SW480 (cell line): ENCODE results near the gene SNAP47.
A peak's percentile ranks its signal among the peaks of the same experiment; 100 is the strongest.
"Not testable (repeated sequence)": the region's sequence is repeated elsewhere in the genome, so short reads cannot be mapped to it uniquely, and the experiment has no call there.

Experiments
- DNase-seq: peaks from one replicate; pipeline ENCODE4 v3.0.0-alpha.2; 2016; ENCODE audit warnings: low spot score

Gene SNAP47, protein sequence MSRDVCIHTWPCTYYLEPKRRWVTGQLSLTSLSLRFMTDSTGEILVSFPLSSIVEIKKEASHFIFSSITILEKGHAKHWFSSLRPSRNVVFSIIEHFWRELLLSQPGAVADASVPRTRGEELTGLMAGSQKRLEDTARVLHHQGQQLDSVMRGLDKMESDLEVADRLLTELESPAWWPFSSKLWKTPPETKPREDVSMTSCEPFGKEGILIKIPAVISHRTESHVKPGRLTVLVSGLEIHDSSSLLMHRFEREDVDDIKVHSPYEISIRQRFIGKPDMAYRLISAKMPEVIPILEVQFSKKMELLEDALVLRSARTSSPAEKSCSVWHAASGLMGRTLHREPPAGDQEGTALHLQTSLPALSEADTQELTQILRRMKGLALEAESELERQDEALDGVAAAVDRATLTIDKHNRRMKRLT

DNA sequence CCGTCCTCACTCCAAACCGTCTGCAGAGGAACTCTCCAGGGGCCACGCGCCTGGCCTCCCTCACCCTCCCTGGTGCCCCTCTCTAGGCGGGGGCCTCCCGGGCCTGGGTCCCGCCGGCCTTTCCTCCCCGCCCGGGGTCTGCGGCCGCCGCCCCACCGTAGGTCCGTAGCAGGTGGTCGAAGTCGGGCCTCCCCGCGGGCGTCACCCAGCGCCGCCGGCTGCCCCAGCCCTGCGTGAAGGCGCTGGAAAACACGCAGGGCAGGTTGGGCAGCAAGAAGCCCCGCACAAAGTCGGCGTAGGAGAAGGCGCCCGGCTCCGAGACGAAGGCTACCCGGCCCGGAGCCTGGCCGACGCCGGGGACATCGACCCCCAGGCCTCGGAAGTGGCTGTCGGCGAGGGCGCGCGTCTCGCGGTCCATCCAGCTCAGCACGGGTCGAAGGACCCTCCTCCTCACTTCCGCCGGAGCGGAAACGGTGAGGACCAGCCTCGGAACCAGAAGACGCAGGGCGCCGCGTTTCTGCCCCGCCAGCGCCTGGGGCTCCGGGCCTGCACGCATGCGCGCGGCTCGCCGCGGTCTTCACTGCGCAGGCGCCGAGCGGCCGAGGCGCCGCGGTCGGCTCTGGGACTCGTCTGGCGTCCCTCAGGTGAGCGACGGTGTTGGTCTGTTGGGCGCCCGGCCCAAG, at the start of gene SNAP47, which contains the start of gene JMJD4:
TSS of gene SNAP47 (plus strand) at position 580 of the 683 bp plus-strand sequence. CDS start 12,302 bp downstream, outside the sequence.
TSS of gene JMJD4 (minus strand) at position 447 of the 683 bp plus-strand sequence. CDS start at position 418, 29 bp downstream.
- DNase-seq: peak; percentile 85

DNA sequence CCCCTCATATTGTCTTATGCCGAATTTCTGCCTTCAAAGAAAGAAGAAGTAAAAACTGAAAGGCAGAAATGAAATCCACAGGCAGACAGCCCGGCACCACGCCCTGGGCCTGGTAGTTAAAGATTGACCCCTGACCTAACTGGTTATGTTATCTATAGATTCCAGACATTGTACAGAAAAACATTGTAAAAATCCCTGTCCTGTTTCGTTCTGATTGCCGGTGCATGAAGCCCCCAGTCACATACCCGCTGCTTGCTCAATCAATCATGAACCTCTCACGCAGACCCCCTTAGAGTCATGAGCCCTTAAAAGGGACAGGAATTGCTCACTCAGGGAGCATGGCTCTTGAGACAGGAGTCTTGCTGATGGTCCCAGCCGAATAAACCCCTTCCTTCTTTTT, 49.4 kb upstream of the SNAP47 start:
- DNase-seq: no peak

DNA sequence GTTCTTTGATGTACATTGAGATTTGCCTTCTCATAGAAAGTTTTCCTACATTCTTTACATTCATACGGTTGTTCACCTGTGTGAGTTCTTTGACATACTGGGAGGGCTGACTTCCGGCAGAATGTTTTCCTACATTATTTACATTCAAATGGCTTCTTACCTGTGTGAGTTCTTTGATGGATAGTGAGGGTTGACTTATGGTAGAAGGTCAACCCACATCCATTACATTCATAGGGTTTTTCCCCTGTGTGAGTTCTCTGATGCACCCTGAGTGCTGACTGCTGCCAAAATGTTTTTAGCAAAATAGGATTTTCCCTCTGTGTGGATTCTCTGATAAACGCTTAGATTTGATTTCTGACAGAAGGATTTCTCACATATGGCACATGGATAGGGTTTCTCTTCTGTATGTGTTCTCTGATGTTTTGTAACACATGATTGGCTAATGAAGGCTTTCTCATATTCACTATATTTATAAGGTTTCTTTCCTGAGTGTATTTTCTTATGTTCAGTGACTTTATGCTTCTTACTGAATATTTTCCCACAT, 37.8 kb upstream of the SNAP47 start:
- no peak for DNase-seq

DNA sequence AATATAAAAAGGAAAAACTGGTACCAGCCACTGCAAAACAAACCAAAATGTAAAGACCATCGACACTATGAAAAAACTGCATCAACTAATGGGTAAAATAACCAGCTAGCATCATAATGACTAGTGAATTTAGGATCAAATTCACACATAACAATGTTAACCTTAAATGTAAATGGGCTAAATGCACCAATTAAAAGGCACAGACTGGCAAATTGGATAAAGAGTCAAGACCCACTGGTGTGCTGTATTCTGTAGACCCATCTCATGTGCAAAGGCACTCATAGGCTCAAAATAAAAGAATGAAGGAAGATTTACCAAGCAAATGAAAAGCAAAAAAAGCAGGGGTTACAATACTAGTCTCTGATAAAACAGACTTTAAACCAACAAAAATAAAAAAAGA, 33.6 kb upstream of the SNAP47 start:
- not testable (repeated sequence) for DNase-seq

DNA sequence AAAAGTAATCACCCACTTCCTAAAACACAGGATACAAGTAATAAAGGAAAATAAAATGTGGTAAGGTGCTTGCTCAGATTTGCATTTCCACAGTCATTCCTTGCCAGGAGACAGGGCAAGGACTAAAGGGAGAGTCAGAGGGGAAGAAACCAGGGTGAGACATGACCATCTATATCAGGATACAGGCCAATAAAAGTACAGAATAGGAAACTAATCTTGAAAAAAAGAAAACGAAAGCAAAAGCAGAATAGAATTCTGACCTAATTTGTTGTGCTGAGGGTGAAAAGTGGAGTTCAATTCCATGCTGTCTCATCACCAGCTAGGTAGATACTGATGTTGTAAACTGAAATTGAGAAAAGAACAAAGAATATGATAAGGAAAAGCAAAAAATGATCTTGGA, 27.4 kb upstream of the SNAP47 start:
- no peak for DNase-seq

DNA sequence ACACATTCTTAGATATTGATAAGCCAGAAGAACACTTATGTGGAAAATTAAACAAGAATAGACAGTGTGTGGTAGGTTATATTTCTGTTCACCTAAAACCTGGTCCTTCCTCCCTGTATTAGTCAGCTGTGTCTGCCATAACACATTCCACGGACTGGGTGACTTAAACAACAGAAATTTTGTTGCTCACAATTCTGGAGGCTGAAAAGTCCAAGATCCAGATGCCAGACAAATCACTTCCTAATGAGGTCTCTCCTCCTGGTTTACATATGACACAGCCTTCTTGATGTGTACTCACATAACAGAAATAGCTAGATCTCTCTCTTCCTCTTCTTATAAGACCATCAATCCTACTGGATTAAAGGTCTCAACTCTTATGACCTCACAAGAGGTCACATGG, 25.8 kb upstream of the SNAP47 start:
- DNase-seq: no peak

DNA sequence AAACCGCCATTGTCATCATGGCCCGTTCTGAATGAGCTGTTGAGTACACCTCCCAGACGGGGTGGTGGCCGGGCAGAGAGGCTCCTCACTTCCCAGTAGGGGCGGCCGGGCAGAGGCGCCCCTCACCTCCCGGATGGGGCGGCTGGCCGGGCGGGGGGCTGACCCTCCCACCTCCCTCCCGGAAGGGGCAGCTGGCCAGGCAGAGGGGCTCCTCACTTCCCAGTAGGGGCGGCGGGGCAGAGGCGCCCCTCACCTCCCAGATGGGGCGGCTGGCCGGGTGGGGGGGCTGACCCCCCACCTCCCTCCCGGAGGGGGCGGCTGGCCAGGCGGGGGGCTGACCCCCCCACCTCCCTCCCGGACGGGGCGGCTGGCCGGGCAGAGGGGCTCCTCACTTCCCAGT, 24.8 kb upstream of the SNAP47 start:
- DNase-seq: not testable (repeated sequence)

DNA sequence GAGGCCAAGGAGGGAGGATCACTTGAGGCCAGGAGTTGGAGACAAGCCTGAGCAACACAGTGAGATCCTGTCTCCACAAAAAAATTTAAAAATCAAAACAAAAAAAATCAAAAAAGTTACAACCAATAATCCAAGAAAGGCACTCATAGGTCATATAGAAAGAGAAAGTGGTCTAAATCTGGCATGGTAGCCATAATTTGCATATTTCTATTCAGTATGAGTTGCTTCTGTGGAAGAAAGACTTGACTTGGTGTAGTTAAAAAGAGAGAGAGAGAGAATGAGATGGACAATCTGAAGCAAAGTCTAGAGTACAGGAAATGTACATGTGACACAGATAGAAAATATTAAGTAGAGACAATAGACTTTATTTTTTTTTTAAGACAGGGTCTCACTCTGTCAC, 22.6 kb upstream of the SNAP47 start:
- no peak for DNase-seq

DNA sequence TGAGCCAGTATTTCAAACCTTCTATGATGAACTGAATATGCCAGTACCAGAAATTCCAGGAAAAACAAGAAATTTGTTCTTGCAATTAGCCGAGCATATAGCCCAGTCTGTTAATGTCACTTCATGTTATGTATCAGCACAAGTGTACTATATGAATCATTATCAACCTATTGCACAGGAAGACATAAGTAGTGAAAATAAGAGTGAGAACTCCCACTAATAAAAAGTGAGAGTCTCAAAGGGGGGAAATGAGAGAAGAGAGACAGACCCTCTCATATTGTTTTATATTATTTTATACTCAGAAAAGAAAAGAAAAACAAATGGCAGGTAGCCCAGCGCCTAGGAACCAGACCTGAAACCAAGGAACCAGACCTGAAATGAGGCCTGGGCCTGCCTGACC, 16.3 kb upstream of the SNAP47 start:
- DNase-seq: no peak

DNA sequence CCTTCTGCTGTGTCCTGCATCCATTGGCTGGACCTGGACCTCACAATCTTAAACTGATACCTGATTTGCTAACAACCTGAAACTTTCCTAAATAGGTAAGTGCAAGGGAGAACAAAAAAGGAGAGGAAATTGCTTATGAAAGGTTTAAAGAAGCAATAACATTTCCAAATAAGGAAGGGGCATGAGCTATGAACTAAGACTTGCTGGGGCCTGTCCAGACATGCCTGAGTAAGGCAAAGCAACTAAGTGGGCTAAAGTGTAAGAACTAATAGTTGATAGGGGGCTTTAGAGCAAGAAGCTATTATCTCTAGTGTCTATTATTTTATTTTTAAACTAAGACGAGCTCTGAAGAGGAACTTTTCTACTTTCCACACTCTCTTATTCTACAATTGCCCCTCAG, 11.8 kb upstream of the SNAP47 start:
- no peak for DNase-seq

DNA sequence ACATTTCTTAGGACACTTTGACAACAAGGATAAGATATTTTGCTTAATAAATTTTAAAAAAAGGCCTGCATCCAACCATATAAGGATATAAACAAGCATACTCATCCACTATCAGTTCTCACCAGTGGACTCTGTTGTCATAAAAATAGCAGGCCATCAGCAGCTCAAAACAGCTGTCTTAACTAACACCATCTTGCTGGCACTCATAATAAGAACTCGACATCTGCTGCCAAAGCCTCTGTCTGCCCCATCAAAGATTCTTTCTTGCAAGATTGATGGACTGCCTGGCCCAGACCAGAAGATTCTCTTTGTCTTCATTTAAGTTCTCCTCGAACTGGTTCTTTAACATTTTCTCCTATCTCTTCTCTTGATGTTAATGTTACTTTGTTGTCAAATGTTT, 10.2 kb upstream of the SNAP47 start:
- no peak for DNase-seq

DNA sequence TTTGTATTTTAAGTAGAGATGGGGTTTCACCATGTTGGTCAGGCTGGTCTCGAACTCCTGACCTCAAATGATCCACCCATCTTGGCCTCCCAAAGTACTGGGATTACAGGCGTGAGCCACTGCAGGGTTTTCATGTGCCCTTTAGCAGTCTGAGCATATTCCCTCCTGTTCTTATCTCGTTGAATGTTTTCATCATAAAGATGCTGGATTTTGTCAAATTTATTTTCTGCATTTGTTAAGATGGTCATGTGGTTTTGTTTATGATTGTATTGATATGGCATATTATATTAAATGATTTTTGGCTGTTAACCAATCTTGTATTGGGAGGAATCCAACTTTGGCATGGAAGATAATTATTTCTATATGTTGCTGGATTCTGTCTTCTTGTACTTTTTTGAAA, 8.9 kb upstream of the SNAP47 start:
- DNase-seq: no peak

DNA sequence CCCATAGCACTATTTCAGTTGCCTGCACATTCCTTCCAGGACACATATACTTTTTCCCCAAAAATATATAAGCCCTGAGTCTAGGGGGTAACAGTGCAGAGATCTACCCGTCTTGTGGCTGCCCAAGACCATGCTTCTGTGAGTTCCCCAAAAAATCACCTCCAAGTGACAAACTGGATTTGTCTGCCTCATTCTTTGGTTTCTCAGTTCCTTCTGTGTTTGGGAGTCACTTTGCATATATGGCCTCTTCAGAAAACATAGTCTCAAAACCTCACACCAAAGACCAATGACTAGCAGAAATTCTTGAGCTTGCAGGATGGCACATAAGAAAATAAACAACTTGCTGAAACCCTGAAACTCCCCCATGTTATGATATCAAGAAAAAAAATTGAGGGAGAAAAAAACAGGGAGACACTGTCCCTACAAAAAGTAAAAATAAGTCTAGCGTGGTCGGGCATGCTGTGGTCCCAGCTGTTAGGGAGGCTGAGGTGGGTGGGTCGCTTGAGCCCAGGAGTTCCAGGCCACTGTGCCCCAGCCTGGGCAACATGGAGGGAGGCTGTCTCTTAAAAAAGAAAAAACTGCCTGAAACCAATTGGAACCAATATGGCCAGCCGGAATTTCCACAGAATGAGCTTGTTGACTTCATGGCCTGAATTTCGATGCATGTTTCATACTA, 8.2 kb upstream of the SNAP47 start:
- no peak for DNase-seq

DNA sequence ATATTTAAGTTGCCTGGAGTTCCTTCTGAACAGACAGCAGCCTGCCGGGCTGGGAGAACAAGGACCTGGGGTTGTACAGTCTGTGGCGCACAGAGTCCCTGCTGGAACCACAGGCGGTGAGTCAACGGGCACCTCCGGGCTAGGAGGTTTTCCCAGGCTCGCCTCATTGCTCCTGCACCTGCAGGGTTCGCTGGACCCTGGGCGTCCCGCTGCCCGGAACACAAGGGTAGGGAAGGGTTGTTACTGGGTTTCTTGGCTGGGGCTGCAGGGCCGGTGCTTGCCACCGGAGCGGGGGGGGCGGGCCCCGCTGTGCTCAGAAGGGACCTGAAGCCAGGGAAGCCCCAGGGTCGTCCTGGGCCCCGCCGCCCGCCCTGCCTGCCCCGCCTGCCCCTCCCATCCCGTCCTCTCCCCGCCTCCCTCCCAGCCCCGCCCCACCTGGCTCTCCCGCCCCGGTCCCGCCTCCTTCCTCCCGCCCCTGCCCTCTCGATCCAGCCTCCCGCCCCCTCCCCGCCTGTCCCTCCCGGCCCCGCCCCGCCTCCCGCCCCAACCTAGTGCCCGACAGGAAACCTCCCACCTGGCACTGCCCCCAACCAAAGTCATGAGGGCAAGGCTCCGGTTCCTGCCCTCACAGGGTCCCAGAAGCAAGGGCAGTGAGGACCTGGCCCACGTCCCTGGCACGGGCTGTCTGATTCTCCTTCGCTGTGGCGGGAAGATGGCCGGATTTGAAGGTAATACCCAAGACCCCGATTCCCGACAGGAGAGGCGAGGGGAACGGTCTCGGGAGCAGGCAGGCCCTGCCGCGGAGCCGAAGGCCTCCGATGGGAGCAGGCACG, 7.0 kb upstream of the SNAP47 start:
- DNase-seq: peak; percentile 89

DNA sequence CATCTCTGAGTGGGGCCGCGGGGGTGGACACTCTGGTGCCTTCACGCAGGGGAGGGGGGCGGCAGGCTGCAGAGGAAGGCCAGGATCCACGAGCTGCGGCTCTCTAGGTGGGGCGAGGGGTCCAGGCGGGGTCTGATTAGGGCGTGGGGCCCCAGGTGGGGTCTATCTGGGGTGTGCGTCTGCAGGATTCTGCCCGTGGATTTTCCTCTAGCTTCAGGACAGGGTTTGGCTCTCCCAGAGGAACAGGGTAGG, 6.4 kb upstream of the SNAP47 start:
- DNase-seq: no peak

DNA sequence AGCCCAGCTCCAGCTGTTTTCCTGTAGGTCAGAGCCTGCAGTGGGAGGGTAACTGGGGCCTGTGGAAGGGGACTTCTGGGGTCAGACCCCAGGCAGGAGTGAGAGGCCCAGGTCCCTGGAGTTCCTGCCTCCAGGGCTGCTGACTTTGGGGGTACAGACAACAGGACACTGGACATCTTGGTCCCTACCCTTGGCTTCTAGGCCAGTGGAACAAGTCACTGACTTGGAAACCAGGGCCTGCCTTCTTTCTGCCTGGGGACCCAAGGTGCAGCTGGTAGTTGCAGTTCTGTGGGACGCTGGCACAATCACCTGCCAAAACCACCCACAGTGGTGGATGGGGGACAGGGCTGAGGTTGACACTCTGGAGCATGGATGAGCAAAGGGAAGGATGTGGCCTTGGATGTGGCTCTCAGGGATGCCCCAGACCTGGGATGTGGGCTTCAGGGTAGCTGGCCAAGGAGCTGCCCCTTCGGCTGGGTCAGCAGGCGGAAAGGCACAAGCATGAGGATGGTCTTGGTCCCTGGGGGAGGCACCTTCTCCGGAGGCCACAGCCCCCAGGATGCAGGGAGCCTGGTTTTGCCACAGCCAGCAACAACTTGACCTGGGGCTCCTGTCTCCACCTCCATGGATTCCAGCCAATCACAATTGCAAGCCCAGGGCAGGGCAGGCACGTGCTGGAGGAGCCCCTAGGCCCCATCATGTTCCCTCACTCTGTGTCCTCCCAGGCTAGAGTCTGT, 5.9 kb upstream of the SNAP47 start:
- no peak for DNase-seq

DNA sequence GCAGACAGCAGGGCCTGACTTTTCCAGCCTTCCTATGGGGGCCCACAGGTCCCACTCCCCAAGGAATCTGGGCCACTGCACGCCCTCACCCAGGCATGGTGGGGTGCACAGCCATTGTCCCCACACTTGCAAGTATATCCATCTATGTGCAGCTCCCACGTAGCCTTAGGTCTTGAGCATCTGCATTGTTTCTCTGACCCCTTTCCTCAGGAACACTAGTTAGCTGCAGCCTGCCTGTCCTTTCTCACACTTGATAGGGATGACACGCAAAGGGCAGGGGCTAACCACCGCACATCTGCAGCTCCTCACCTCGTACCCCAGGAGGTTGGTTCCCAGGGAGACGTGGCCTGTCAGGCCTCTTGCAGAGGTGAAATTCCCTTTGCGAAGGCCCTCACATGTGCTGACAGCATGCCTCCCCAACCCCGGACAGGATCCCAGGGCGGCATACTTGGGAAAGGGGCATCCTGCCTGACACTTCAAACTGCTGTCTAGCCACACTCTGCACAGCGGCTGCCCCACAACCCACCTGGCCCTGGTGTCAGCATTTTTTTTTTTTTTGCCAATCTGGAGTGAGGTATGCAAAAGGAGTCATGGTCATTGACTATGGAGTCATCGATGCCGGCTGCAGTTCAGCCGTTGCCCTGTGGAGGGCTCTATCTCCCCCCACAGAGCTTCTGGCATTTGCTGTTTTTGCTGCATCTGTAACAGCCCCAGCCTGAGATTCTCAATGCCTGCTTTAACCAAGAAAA, 5.2 kb upstream of the SNAP47 start:
- DNase-seq: peak; percentile 27

DNA sequence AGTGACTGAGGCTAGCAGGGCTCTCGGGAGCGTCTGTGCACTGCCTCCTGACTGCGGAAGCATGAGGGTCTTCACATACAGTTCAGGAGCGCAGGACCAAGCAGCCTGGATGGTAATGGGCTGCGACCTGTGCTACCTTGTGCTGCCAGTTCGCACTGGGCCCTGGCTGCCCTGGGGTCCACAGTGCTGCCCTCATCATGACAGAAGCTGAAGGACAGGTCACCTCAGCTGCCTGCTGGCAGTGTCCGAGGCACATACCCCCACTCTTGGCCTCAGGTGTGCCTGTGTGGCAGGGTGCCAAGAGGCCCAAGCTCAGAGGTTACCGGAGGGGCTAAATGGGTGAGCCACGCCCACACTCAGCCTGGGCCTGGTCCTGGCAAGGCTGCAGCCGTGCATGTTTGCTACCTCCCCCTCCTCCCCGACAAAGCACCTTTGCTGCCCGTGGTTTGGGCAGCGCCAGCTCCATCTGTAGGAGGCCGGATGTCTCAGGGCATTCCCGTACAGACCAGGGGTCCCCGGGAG, 4.5 kb upstream of the SNAP47 start:
- DNase-seq: no peak

DNA sequence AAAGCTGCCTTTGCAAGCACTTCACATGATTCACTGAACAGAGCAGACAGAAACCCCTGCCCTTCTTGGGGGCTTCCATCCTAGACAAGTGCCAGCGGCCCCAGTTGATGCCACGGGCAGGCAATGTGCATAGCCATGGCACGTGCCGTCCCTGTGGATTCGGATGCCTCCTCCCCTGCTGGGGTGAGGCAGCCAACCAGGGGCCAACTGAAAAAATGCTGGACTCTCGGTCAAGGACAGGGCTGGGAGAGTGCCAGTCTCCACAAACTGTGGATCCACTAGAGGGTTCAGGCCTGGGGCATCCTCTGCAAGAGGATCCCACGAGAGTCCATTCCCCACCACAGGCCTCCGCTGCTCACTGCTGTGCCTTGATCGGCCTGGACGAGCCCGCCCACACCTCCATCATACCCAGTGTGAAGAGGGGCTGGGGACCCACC, 4.0 kb upstream of the SNAP47 start:
- DNase-seq: no peak
